ENCODE data around the gene CPVL. TPM values are rescaled to one million over a fixed set of nuclear protein-coding genes. Genes with fewer than 3 reads are reported as not detected.

The CPVL gene
- 7.1 and 8.3 TPM in 2 replicates for total RNA-seq (2014; rRNA removed; shearing (Covaris generic))

GRCh38 chr7:29146057-29146706 is at the start of gene CPVL:
TSS of gene CPVL (minus strand) at chr7:29146537. CDS start at chr7:29121061, 25,476 bp downstream.
- Histone ChIP-seq H3K27me3 (no peaks in the 10 kb centered on the region), H3K9me3 (replicated peaks) (no peaks in the 10 kb centered on the region), H3K36me3 (no peaks in the 10 kb centered on the region), H3K27ac (no peak within 1 kb of the TSS), H3K4me1 (no peaks in the 10 kb centered on the region), H3K4me3 (peak within 1 kb of the TSS; percentile 57)
- DNase-seq: peak; percentile 72 to 73

GRCh38 chr7:29194594-29195427 is 48.5 kb upstream of the CPVL start, which contains the start of gene CHN2:
TSS of gene CHN2 (plus strand) at chr7:29194775.
- Histone ChIP-seq H3K9me3 (replicated peaks) (no peaks in the 10 kb centered on the region), H3K27me3 (peaks cover 4% of the 10 kb centered on the region; the same call in 1 of the 2 replicates), H3K27ac (no peak within 1 kb of the TSS; the same call in 1 of the 2 replicates), H3K36me3 (no peaks in the 10 kb centered on the region), H3K4me1 (no peaks in the 10 kb centered on the region; the same call in 1 of the 2 replicates), H3K4me3 (peak within 1 kb of the TSS; percentile 65)
- peak; percentile 48 to 56 for DNase-seq

GRCh38 chr7:29194206-29194593 is 47.9 kb upstream of the CPVL start:
- peak; percentile 19 to 23 for DNase-seq
- Histone ChIP-seq H3K36me3 (no peaks in the 10 kb centered on the region), H3K27ac (no peak overlapping the region; the same call in 1 of the 2 replicates), H3K9me3 (replicated peaks) (no peaks in the 10 kb centered on the region), H3K4me1 (no peaks in the 10 kb centered on the region; the same call in 1 of the 2 replicates), H3K27me3 (peaks cover 4% of the 10 kb centered on the region; the same call in 1 of the 2 replicates), H3K4me3 (peak overlapping the region; percentile 65)

- no peaks in the 10 kb centered on the region for H3K36me3 ChIP-seq
- no peaks in the 10 kb centered on the region; the same call in 1 of the 2 replicates for H3K4me1 ChIP-seq
- H3K27me3 ChIP-seq: peaks cover 4% of the 10 kb centered on the region; the same call in 1 of the 2 replicates
- no peaks in the 10 kb centered on the region for H3K9me3 ChIP-seq (replicated peaks)
- H3K4me3 ChIP-seq: no peak overlapping the region
- DNase-seq: peak in 1 of 2 experiments; percentile 6
- H3K27ac ChIP-seq: no peak overlapping the region
Observed at GRCh38 chr7:29193316-29194205, 47.2 kb upstream of the CPVL start.

GRCh38 chr7:29192811-29193210 is 46.5 kb upstream of the CPVL start:
- DNase-seq: no peak
- Histone ChIP-seq H3K4me1 (no peaks in the 10 kb centered on the region; the same call in 1 of the 2 replicates), H3K9me3 (replicated peaks) (no peaks in the 10 kb centered on the region), H3K4me3 (no peak overlapping the region), H3K36me3 (no peaks in the 10 kb centered on the region), H3K27me3 (peaks cover 4% of the 10 kb centered on the region; the same call in 1 of the 2 replicates), H3K27ac (no peak overlapping the region)

- Histone ChIP-seq H3K4me1 (no peaks in the 10 kb centered on the region; the same call in 1 of the 2 replicates), H3K4me3 (no peak overlapping the region), H3K27ac (no peak overlapping the region), H3K27me3 (peaks cover 4% of the 10 kb centered on the region; the same call in 1 of the 2 replicates), H3K9me3 (replicated peaks) (no peaks in the 10 kb centered on the region), H3K36me3 (no peaks in the 10 kb centered on the region)
- DNase-seq: no peak
Observed at GRCh38 chr7:29192323-29192722, 46.0 kb upstream of the CPVL start.

GRCh38 chr7:29190349-29191045 is 44.2 kb upstream of the CPVL start:
- Histone ChIP-seq H3K4me3 (no peak overlapping the region), H3K36me3 (no peaks in the 10 kb centered on the region), H3K9me3 (replicated peaks) (no peaks in the 10 kb centered on the region), H3K27me3 (no peaks in the 10 kb centered on the region; the same call in 1 of the 2 replicates), H3K27ac (no peak overlapping the region), H3K4me1 (no peaks in the 10 kb centered on the region; the same call in 1 of the 2 replicates)
- DNase-seq: peak in 1 of 2 experiments; percentile 8

- no peaks in the 10 kb centered on the region for H3K36me3 ChIP-seq
- H3K27me3 ChIP-seq: no peaks in the 10 kb centered on the region; the same call in 1 of the 2 replicates
- H3K4me3 ChIP-seq: no peak overlapping the region
- H3K9me3 ChIP-seq (replicated peaks): no peaks in the 10 kb centered on the region
- DNase-seq: peak; percentile 56 to 73
- H3K4me1 ChIP-seq: no peaks in the 10 kb centered on the region; the same call in 1 of the 2 replicates
- H3K27ac ChIP-seq: no peak overlapping the region
Observed at GRCh38 chr7:29189743-29190201, 43.4 kb upstream of the CPVL start.

GRCh38 chr7:29185613-29186012 is 39.3 kb upstream of the CPVL start:
- Histone ChIP-seq H3K27me3 (no peaks in the 10 kb centered on the region), H3K27ac (no peak overlapping the region), H3K4me3 (no peak overlapping the region), H3K36me3 (no peaks in the 10 kb centered on the region), H3K9me3 (replicated peaks) (no peaks in the 10 kb centered on the region), H3K4me1 (no peaks in the 10 kb centered on the region; the same call in 1 of the 2 replicates)
- DNase-seq: no peak

- Histone ChIP-seq H3K27me3 (no peaks in the 10 kb centered on the region), H3K4me3 (no peak overlapping the region), H3K9me3 (replicated peaks) (no peaks in the 10 kb centered on the region), H3K27ac (no peak overlapping the region), H3K36me3 (no peaks in the 10 kb centered on the region), H3K4me1 (no peaks in the 10 kb centered on the region)
- DNase-seq: no peak
Observed at GRCh38 chr7:29184599-29184998, 38.3 kb upstream of the CPVL start.

GRCh38 chr7:29179115-29179514 is 32.8 kb upstream of the CPVL start:
- no peaks in the 10 kb centered on the region for H3K4me1 ChIP-seq
- H3K27ac ChIP-seq: no peak overlapping the region
- no peaks in the 10 kb centered on the region for H3K36me3 ChIP-seq
- no peak overlapping the region for H3K4me3 ChIP-seq
- H3K9me3 ChIP-seq (replicated peaks): no peaks in the 10 kb centered on the region
- DNase-seq: no peak
- H3K27me3 ChIP-seq: no peaks in the 10 kb centered on the region

GRCh38 chr7:29177963-29178600 is 31.7 kb upstream of the CPVL start:
- Histone ChIP-seq H3K36me3 (no peaks in the 10 kb centered on the region), H3K27me3 (no peaks in the 10 kb centered on the region), H3K9me3 (replicated peaks) (no peaks in the 10 kb centered on the region), H3K27ac (no peak overlapping the region), H3K4me1 (no peaks in the 10 kb centered on the region), H3K4me3 (no peak overlapping the region)
- no peak for DNase-seq

- no peaks in the 10 kb centered on the region for H3K9me3 ChIP-seq (replicated peaks)
- H3K27me3 ChIP-seq: no peaks in the 10 kb centered on the region; the same call in 1 of the 2 replicates
- no peak overlapping the region for H3K27ac ChIP-seq
- no peaks in the 10 kb centered on the region for H3K4me1 ChIP-seq
- no peaks in the 10 kb centered on the region; the same call in 1 of the 2 replicates for H3K36me3 ChIP-seq
- no peak overlapping the region for H3K4me3 ChIP-seq
- no peak for DNase-seq
Observed at GRCh38 chr7:29173458-29173857, 27.1 kb upstream of the CPVL start.

All from SJCRH30 (cell line).